ENCODE measurements around the gene EYA4. TPM values are rescaled to one million over a fixed set of nuclear protein-coding genes. Genes with fewer than 3 reads are reported as not detected.

EYA4 gene
- total and polyA plus RNA-seq, 2 of the 4 experiments (the other 2 are of a cell fraction) = 5.7 to 11.1 TPM

GRCh38 chr6:133404728-133405127 is 163.6 kb downstream of the EYA4 start:
- Histone ChIP-seq H3K18ac (ENCODE audit: low read depth, low read length) (no peak overlapping the region), H2AK5ac (ENCODE audit: low read depth, low read length) (no peak overlapping the region), H4K5ac (ENCODE audit: low read depth, low read length) (no peak overlapping the region), H4K91ac (ENCODE audit: insufficient read depth, low read depth, low read length) (no peak overlapping the region), H2BK20ac (ENCODE audit: low read depth, low read length) (no peak overlapping the region), H3K27ac (ENCODE audit: insufficient read depth, low read length) (no peak overlapping the region), H3K4me2 (ENCODE audit: low read depth, low read length) (no peak overlapping the region), H3K23ac (ENCODE audit: low read depth, low read length) (no peak overlapping the region), H3K9ac (ENCODE audit: low read depth, low read length) (no peak overlapping the region), H3K79me1 (ENCODE audit: low read depth in 1 of 2, low read length in 2 of 2) (no peaks in the 10 kb centered on the region; a peak in 1 of 4 replicates), H2AK9ac (replicated peaks; ENCODE audit: low read depth, low read length, poor library complexity) (no peak overlapping the region), H3K9me1 (ENCODE audit: insufficient read depth, low read length) (no peaks in the 10 kb centered on the region; the same call in 1 of the 2 replicates), H3K4me1 (ENCODE audit: control insufficient read depth, insufficient read depth, low read length) (0 out of 2 replicates have a peak, but pooled peaks cover 3% of the 10 kb centered on the region), H2AFZ (replicated peaks; ENCODE audit: low read length, poor library complexity) (no peak overlapping the region), H3K4ac (ENCODE audit: low read depth, low read length) (no peak overlapping the region), H2BK5ac (ENCODE audit: low read depth, low read length, poor library complexity, severe bottlenecking) (no peak overlapping the region), H3K36me3 (ENCODE audit: control insufficient read depth, insufficient read depth, low read length) (no peaks in the 10 kb centered on the region), H4K8ac (ENCODE audit: low read depth in 2 of 2, low read length in 2 of 2) (no peak overlapping the region), H3K56ac (ENCODE audit: extremely low read depth, insufficient read depth, low read length) (no peak overlapping the region), H3K14ac (replicated peaks; ENCODE audit: low read depth, low read length) (no peak overlapping the region), H2BK15ac (ENCODE audit: low read depth, low read length) (no peak overlapping the region), H3K4me3 (ENCODE audit: insufficient read depth, low read depth, low read length) (no peak overlapping the region), H4K20me1 (ENCODE audit: insufficient read depth, low read length) (no peaks in the 10 kb centered on the region), H3K27me3 (ENCODE audit: control insufficient read depth, insufficient read depth, low read length) (no peaks in the 10 kb centered on the region), H2BK120ac (ENCODE audit: low read depth, low read length) (no peak overlapping the region), H3K9me3 (ENCODE audit: control insufficient read depth, insufficient read depth, low read length) (no peaks in the 10 kb centered on the region)
- no TSS peak for BruUV-seq (replicated peaks)
- ATAC-seq (ENCODE audit: low read depth) (no peak), DNase-seq (no peak)
- in situ Hi-C loops (cut with MboI; ENCODE audit: low sequenced_read_pairs) (no loop called here), dilution Hi-C loops (cut with HindIII; ENCODE audit: low sequenced_read_pairs, unreplicated experiment) (no loop called here), intact Hi-C loops (cut with micrococcal nuclease) (no loop called here)
- no peak for TF ChIP-seq BHLHE40 (IDR thresholded peaks at IDR 0.05; ENCODE audit: low read depth, low read length)
- no peak for TF ChIP-seq SMC3 (IDR thresholded peaks at IDR 0.05; ENCODE audit: low read depth, low read length)
- CTCF ChIA-PET = no interaction called here
- 100% methylated on average over 2 of the region's 8 CpGs; no CpG with 5 or more reads in 1 of the 2 experiments for WGBS, 2 experiments (ENCODE audit: extremely low coverage in 2 of 2, insufficient read length in 1 of 2)
- POLR2A ChIA-PET (ENCODE audit: unreplicated experiment) = no interaction called here

Measured in IMR-90 (cell line).